Measurements from ENCODE around the gene PHF11.
"Not testable (repeated sequence)": the region's sequence is repeated elsewhere in the genome, so short reads cannot be mapped to it uniquely, and the experiment has no call there.

PHF11 gene

GRCh38 chr13:49560270-49561061, 64.7 kb downstream of the PHF11 start:
- H3K4me1 ChIP-seq (ENCODE audit: control insufficient read depth in 5 of 5, insufficient read depth in 5 of 5, low read length in 5 of 5), result no peaks in the 10 kb centered on the region
- H3K27ac ChIP-seq (ENCODE audit: low read depth, low read length), result no peak overlapping the region
- H3K9ac ChIP-seq (ENCODE audit: low read length in 5 of 5), result no peak overlapping the region
- H3K36me3 ChIP-seq (ENCODE audit: control insufficient read depth in 5 of 5, insufficient read depth in 5 of 5, low read length in 5 of 5), result peaks cover 13 to 52% (median 23%) of the 10 kb centered on the region in 5 donors
- H3K9me3 ChIP-seq (ENCODE audit: control insufficient read depth in 5 of 5, low read length in 5 of 5), result no peaks in the 10 kb centered on the region
- H3K4me3 ChIP-seq (ENCODE audit: low read depth in 1 of 5, low read length in 5 of 5), result no peak overlapping the region
- H3K27me3 ChIP-seq (ENCODE audit: control insufficient read depth in 5 of 5, insufficient read depth in 4 of 5, low read length in 5 of 5), result no peaks in the 10 kb centered on the region

- Histone ChIP-seq H3K4me3 (ENCODE audit: low read depth in 1 of 5, low read length in 5 of 5) (no peak overlapping the region), H3K9ac (ENCODE audit: low read length in 5 of 5) (no peak overlapping the region), H3K4me1 (ENCODE audit: control insufficient read depth in 5 of 5, insufficient read depth in 5 of 5, low read length in 5 of 5) (no peaks in the 10 kb centered on the region), H3K9me3 (ENCODE audit: control insufficient read depth in 5 of 5, low read length in 5 of 5) (no peaks in the 10 kb centered on the region), H3K27ac (ENCODE audit: low read depth, low read length) (no peak overlapping the region), H3K27me3 (ENCODE audit: control insufficient read depth in 5 of 5, insufficient read depth in 4 of 5, low read length in 5 of 5) (no peaks in the 10 kb centered on the region), H3K36me3 (ENCODE audit: control insufficient read depth in 5 of 5, insufficient read depth in 5 of 5, low read length in 5 of 5) (peaks cover 13 to 47% (median 23%) of the 10 kb centered on the region in 5 donors)
These were observed 65.3 kb downstream of the PHF11 start for GRCh38 chr13:49561062-49561410.

GRCh38 chr13:49563516-49563915, 67.8 kb downstream of the PHF11 start:
- H3K9me3 ChIP-seq (ENCODE audit: control insufficient read depth in 5 of 5, low read length in 5 of 5), result no peaks in the 10 kb centered on the region
- H3K27me3 ChIP-seq (ENCODE audit: control insufficient read depth in 5 of 5, insufficient read depth in 4 of 5, low read length in 5 of 5), result no peaks in the 10 kb centered on the region
- H3K27ac ChIP-seq (ENCODE audit: low read depth, low read length), result no peak overlapping the region
- H3K9ac ChIP-seq (ENCODE audit: low read length in 5 of 5), result no peak overlapping the region
- H3K4me1 ChIP-seq (ENCODE audit: control insufficient read depth in 5 of 5, insufficient read depth in 5 of 5, low read length in 5 of 5), result no peaks in the 10 kb centered on the region
- H3K4me3 ChIP-seq (ENCODE audit: low read depth in 1 of 5, low read length in 5 of 5), result no peak overlapping the region
- peaks cover 15 to 35% (median 20%) of the 10 kb centered on the region in 5 donors for H3K36me3 ChIP-seq (ENCODE audit: control insufficient read depth in 5 of 5, insufficient read depth in 5 of 5, low read length in 5 of 5)

- H3K36me3 ChIP-seq (ENCODE audit: control insufficient read depth in 5 of 5, insufficient read depth in 5 of 5, low read length in 5 of 5), result peaks cover 8 to 21% (median 12%) of the 10 kb centered on the region in 5 donors
These were observed 69.7 kb downstream of the PHF11 start for GRCh38 chr13:49565461-49565860.

GRCh38 chr13:49566461-49566860, 70.7 kb downstream of the PHF11 start:
- no peaks in the 10 kb centered on the region for H3K9me3 ChIP-seq (ENCODE audit: control insufficient read depth in 5 of 5, low read length in 5 of 5)
- H3K4me1 ChIP-seq (ENCODE audit: control insufficient read depth in 5 of 5, insufficient read depth in 5 of 5, low read length in 5 of 5), result no peaks in the 10 kb centered on the region
- H3K36me3 ChIP-seq (ENCODE audit: control insufficient read depth in 5 of 5, insufficient read depth in 5 of 5, low read length in 5 of 5), result peaks cover 7 to 12% (median 10%) of the 10 kb centered on the region in 5 donors
- H3K27ac ChIP-seq (ENCODE audit: low read depth, low read length), result no peak overlapping the region
- H3K27me3 ChIP-seq (ENCODE audit: control insufficient read depth in 5 of 5, insufficient read depth in 4 of 5, low read length in 5 of 5), result no peaks in the 10 kb centered on the region
- no peak overlapping the region for H3K4me3 ChIP-seq (ENCODE audit: low read depth in 1 of 5, low read length in 5 of 5)
- no peak overlapping the region for H3K9ac ChIP-seq (ENCODE audit: low read length in 5 of 5)

More at GRCh38 chr13:49565461-49565860, 69.7 kb downstream of the PHF11 start:
- not testable (repeated sequence) for H3K9me3 ChIP-seq (ENCODE audit: control insufficient read depth in 5 of 5, low read length in 5 of 5); H3K4me1 ChIP-seq (ENCODE audit: control insufficient read depth in 5 of 5, insufficient read depth in 5 of 5, low read length in 5 of 5); H3K9ac ChIP-seq (ENCODE audit: low read length in 5 of 5); H3K27me3 ChIP-seq (ENCODE audit: control insufficient read depth in 5 of 5, insufficient read depth in 4 of 5, low read length in 5 of 5); H3K4me3 ChIP-seq (ENCODE audit: low read depth in 1 of 5, low read length in 5 of 5); H3K27ac ChIP-seq (ENCODE audit: low read depth, low read length)

- no peak overlapping the region for H3K9ac ChIP-seq (ENCODE audit: low read length in 5 of 5)
- no peaks in the 10 kb centered on the region for H3K4me1 ChIP-seq (ENCODE audit: control insufficient read depth in 5 of 5, insufficient read depth in 5 of 5, low read length in 5 of 5)
- no peak overlapping the region for H3K4me3 ChIP-seq (ENCODE audit: low read depth in 1 of 5, low read length in 5 of 5)
- no peaks in the 10 kb centered on the region for H3K27me3 ChIP-seq (ENCODE audit: control insufficient read depth in 5 of 5, insufficient read depth in 4 of 5, low read length in 5 of 5)
- no peak overlapping the region for H3K27ac ChIP-seq (ENCODE audit: low read depth, low read length)
- H3K36me3 ChIP-seq (ENCODE audit: control insufficient read depth in 5 of 5, insufficient read depth in 5 of 5, low read length in 5 of 5), result peaks cover 6 to 12% (median 10%) of the 10 kb centered on the region in 5 donors
- H3K9me3 ChIP-seq (ENCODE audit: control insufficient read depth in 5 of 5, low read length in 5 of 5), result no peaks in the 10 kb centered on the region
These were observed 71.7 kb downstream of the PHF11 start for GRCh38 chr13:49567491-49567890.

- Histone ChIP-seq H3K36me3 (ENCODE audit: control insufficient read depth in 5 of 5, insufficient read depth in 5 of 5, low read length in 5 of 5) (peaks cover 3 to 8% (median 7%) of the 10 kb centered on the region in 5 donors), H3K4me3 (ENCODE audit: low read depth in 1 of 5, low read length in 5 of 5) (no peak overlapping the region), H3K9ac (ENCODE audit: low read length in 5 of 5) (no peak overlapping the region), H3K27me3 (ENCODE audit: control insufficient read depth in 5 of 5, insufficient read depth in 4 of 5, low read length in 5 of 5) (no peaks in the 10 kb centered on the region), H3K27ac (ENCODE audit: low read depth, low read length) (no peak overlapping the region), H3K9me3 (ENCODE audit: control insufficient read depth in 5 of 5, low read length in 5 of 5) (no peaks in the 10 kb centered on the region), H3K4me1 (ENCODE audit: control insufficient read depth in 5 of 5, insufficient read depth in 5 of 5, low read length in 5 of 5) (no peaks in the 10 kb centered on the region)
These were observed 74.4 kb downstream of the PHF11 start for GRCh38 chr13:49569993-49570689.

GRCh38 chr13:49571299-49572240, 75.8 kb downstream of the PHF11 start:
- Histone ChIP-seq H3K36me3 (ENCODE audit: control insufficient read depth in 5 of 5, insufficient read depth in 5 of 5, low read length in 5 of 5) (peaks cover 2 to 4% (median 3%) of the 10 kb centered on the region in 5 donors), H3K27me3 (ENCODE audit: control insufficient read depth in 5 of 5, insufficient read depth in 4 of 5, low read length in 5 of 5) (no peaks in the 10 kb centered on the region), H3K4me3 (ENCODE audit: low read depth in 1 of 5, low read length in 5 of 5) (no peak overlapping the region), H3K27ac (ENCODE audit: low read depth, low read length) (no peak overlapping the region), H3K9me3 (ENCODE audit: control insufficient read depth in 5 of 5, low read length in 5 of 5) (no peaks in the 10 kb centered on the region), H3K4me1 (ENCODE audit: control insufficient read depth in 5 of 5, insufficient read depth in 5 of 5, low read length in 5 of 5) (no peaks in the 10 kb centered on the region), H3K9ac (ENCODE audit: low read length in 5 of 5) (no peak overlapping the region)

All from subcutaneous abdominal adipose tissue (tissue), 5 donors.